Measurements from ENCODE around the gene RAPGEF1.

GRCh38 chr9:131597246-131597645 lies 142.6 kb downstream of the RAPGEF1 start:
- no peak for TF ChIP-seq CTCF (IDR thresholded peaks at IDR 0.05 in 2 of 3, conservative IDR thresholded peaks at IDR 0.05 in 1 of 3; ENCODE audit: insufficient read depth in 2 of 3, low read depth in 1 of 3, low read length in 3 of 3)
- TF ChIP-seq KLF13 (tag; IDR thresholded peaks at IDR 0.05; ENCODE audit: borderline replicate concordance, low read depth): no peak
- TF ChIP-seq PHTF2 (CRISPR knock-in tag; IDR thresholded peaks at IDR 0.05): no peak
- TF ChIP-seq SAP30 (IDR thresholded peaks at IDR 0.05; ENCODE audit: borderline replicate concordance, insufficient read depth, low read depth, low read length, poor library complexity, severe bottlenecking): no peak
- no peak for TF ChIP-seq EGR1 (conservative IDR thresholded peaks at IDR 0.05)
- no peak for TF ChIP-seq PRMT5 (CRISPR knock-in tag; IDR thresholded peaks at IDR 0.05)
- no peak for TF ChIP-seq NR3C1 (CRISPR knock-in tag; IDR thresholded peaks at IDR 0.05)
